Muscle of arm (tissue), 12 donors: ENCODE measurements around the gene SERINC2. TPM values are rescaled to one million over a fixed set of nuclear protein-coding genes. Genes with fewer than 3 reads are reported as not detected.

Experiments used
- polyA plus RNA-seq, 12 donors: library from polyadenylated mRNA; unstranded; fragments of 120-200 nt; gene quantifications; one replicate each; pipeline ENCODE4 v1.2.1, GENCODE V29; 2013; ENCODE audit not compliant: insufficient read length in 12 of 12

The SERINC2 gene
- polyA plus RNA-seq, 12 donors = 23.6 to 44.2 (median 32.3) TPM; not detected in 1

Other genes starting within 250 kb of the SERINC2 start
- gene NKAIN1, start 173.3 kb upstream of the SERINC2 start, polyA plus RNA-seq = 1 to 10 TPM in 9 of 12 donors, under 1 TPM in 2, not detected in 1; 0.90 to 9.1 (median 1.9) TPM
- gene SNRNP40, start 116.4 kb upstream of the SERINC2 start, polyA plus RNA-seq = 10 to 100 TPM in 11 of 12 donors, not detected in 1; 31.0 to 49.2 (median 42.2) TPM
- 10 to 100 TPM in 11 of 12 donors, not detected in 1; 21.0 to 49.2 (median 28.9) TPM for gene ZCCHC17, start 116.2 kb upstream of the SERINC2 start, polyA plus RNA-seq
- gene FABP3, start 40.1 kb upstream of the SERINC2 start, polyA plus RNA-seq = 100 to 1,000 TPM in 10 of 12 donors, 10 to 100 TPM in 1, not detected in 1; 96.3 to 205 (median 159) TPM
- gene TINAGL1, start 163.3 kb downstream of the SERINC2 start, polyA plus RNA-seq = 10 to 100 TPM in 11 of 12 donors, not detected in 1; 18.0 to 45.1 (median 21.1) TPM
- gene HCRTR1, start 204.5 kb downstream of the SERINC2 start, polyA plus RNA-seq = 1 to 10 TPM in 1 of 12 donors, under 1 TPM in 4, not detected in 7; 0.15 to 1.2 (median 0.23) TPM
- 10 to 100 TPM in 11 of 12 donors, not detected in 1; 24.7 to 46.9 (median 39.6) TPM for gene PEF1, start 231.7 kb downstream of the SERINC2 start, polyA plus RNA-seq